B cell (primary cell): Measurements from ENCODE around the gene GRIK2. TPM values are rescaled to one million over a fixed set of nuclear protein-coding genes. Genes with fewer than 3 reads are reported as not detected.

Source experiments
- ATAC-seq: fragments of 200-7000 bp; cut with Tn5 transposase; one replicate; pipeline ENCODE4 v1.10.0; 2021; ENCODE audit warnings: low read depth, mild to moderate bottlenecking, moderate number of reproducible peaks, moderate library complexity
- CTCF ChIA-PET: fragments of 350-600 bp; sonication (Branson Sonifier 250); formaldehyde crosslinking; loops from one replicate; lab custom pipeline; 2021; ENCODE audit warnings: antibody characterized with exemption, inconsistent platforms; lab: Charles Lee
- POLR2A ChIA-PET: fragments of 350-600 bp; sonication (Branson Sonifier 250); formaldehyde crosslinking; loops from one replicate; lab custom pipeline; 2021; ENCODE audit warnings: antibody characterized with exemption; lab: Charles Lee
- DNase-seq: peaks from one replicate; pipeline ENCODE4 v3.0.0; 2013
- H2AFZ ChIP-seq: 2 replicates; pipeline ENCODE4 v1.6.1; 2012; ENCODE audit warnings: mild to moderate bottlenecking, low read depth, low read length; ENCODE audit not compliant: insufficient read depth, poor library complexity, severe bottlenecking
- H3K27ac ChIP-seq, 2 donors: 1 replicate in 1 of 2; 2 replicates in 1 of 2; pipeline ENCODE4 v1.5.1; 2012 to 2013; ENCODE audit warnings: low read length in 2 of 2, mild to moderate bottlenecking in 2 of 2, moderate library complexity in 1 of 2
- H3K27me3 ChIP-seq, 4 experiments: fragments of 200-600 bp in 1 of 4; sonication (generic) in 1 of 4; replicated peaks in 1 of 4; 1 replicate in 2 of 4; 2 replicates in 2 of 4; pipeline versions ENCODE4 v1.6.1 to v1.7.0; 2013 to 2016; ENCODE audit warnings: low read length in 3 of 4, mild to moderate bottlenecking in 2 of 4, mixed read lengths in 1 of 4, moderate library complexity in 1 of 4; ENCODE audit not compliant: insufficient read depth in 4 of 4, control insufficient read depth in 3 of 4; ENCODE audit errors: control extremely low read depth in 1 of 4
- H3K36me3 ChIP-seq, 2 experiments: replicated peaks in 1 of 2; 1 replicate in 1 of 2; 2 replicates in 1 of 2; pipeline versions ENCODE4 v1.6.1 to v1.7.1; 2013; ENCODE audit warnings: low read length in 1 of 2; ENCODE audit not compliant: insufficient read depth in 2 of 2, control insufficient read depth in 1 of 2; ENCODE audit errors: control extremely low read depth in 1 of 2, extremely low read depth in 1 of 2
- H3K4me1 ChIP-seq, 2 donors: fragments of 200-600 bp in 1 of 2; sonication (generic) in 1 of 2; 1 replicate in 1 of 2; 2 replicates in 1 of 2; pipeline versions ENCODE4 v1.5.1 to v1.6.1; 2013 to 2017; ENCODE audit warnings: low read length in 2 of 2; ENCODE audit not compliant: control insufficient read depth in 2 of 2, insufficient read depth in 2 of 2
- H3K4me2 ChIP-seq: replicated peaks from 2 replicates; pipeline ENCODE3; 2012; ENCODE audit warnings: mild to moderate bottlenecking, low read depth, low read length; ENCODE audit not compliant: poor library complexity, severe bottlenecking
- H3K4me3 ChIP-seq, 5 experiments: fragments of 200-600 bp in 1 of 5; sonication (generic) in 1 of 5; 1 replicate in 3 of 5; 2 replicates in 2 of 5; pipeline versions ENCODE4 v1.5.1 to v1.7.0; 2011 to 2016; ENCODE audit warnings: low read length in 4 of 5, mild to moderate bottlenecking in 4 of 5, low read depth in 2 of 5, control low read depth in 1 of 5, moderate library complexity in 1 of 5; ENCODE audit not compliant: insufficient read depth in 1 of 5; ENCODE audit errors: control extremely low read depth in 1 of 5, extremely low read depth in 1 of 5
- H3K79me2 ChIP-seq: fragments of 200-600 bp; sonication (generic); one replicate; pipeline ENCODE4 v1.6.0; 2016; ENCODE audit warnings: low read length; ENCODE audit not compliant: control insufficient read depth, insufficient read depth
- H3K9ac ChIP-seq: fragments of 200-600 bp; sonication (generic); 2 replicates; pipeline ENCODE4 v1.6.1; 2017; ENCODE audit warnings: mild to moderate bottlenecking, low read length, moderate library complexity
- H3K9me3 ChIP-seq, 3 donors: one replicate each; pipeline versions ENCODE4 v1.6.1 to v1.7.1; 2013; ENCODE audit warnings: low read length in 2 of 3; ENCODE audit not compliant: control insufficient read depth in 2 of 3, insufficient read depth in 1 of 3; ENCODE audit errors: control extremely low read depth in 1 of 3
- H4K20me1 ChIP-seq: 2 replicates; pipeline ENCODE4 v1.6.0; 2012; ENCODE audit warnings: mild to moderate bottlenecking, low read length; ENCODE audit not compliant: insufficient read depth, control insufficient read depth, poor library complexity, severe bottlenecking
- H3K27ac Mint-ChIP-seq: one replicate; pipeline ENCODE4 v1.8.0; 2021; ENCODE audit warnings: mixed read lengths
- H3K27me3 Mint-ChIP-seq: one replicate; pipeline ENCODE4 v1.8.0; 2021; ENCODE audit warnings: mixed read lengths
- H3K4me1 Mint-ChIP-seq: one replicate; pipeline ENCODE4 v1.8.0; 2021; ENCODE audit warnings: mixed read lengths
- H3K4me3 Mint-ChIP-seq: one replicate; pipeline ENCODE4 v1.8.0; 2021; ENCODE audit warnings: mixed read lengths
- H3K9me3 Mint-ChIP-seq: one replicate; pipeline ENCODE4 v1.8.0; 2022; ENCODE audit warnings: mixed read lengths; ENCODE audit not compliant: insufficient read depth
- CTCF ChIP-seq: fragments of 200-600 bp; IDR thresholded peaks from one replicate; pipeline ENCODE4 v1.8.0; 2022; ENCODE audit warnings: antibody characterized with exemption, mild to moderate bottlenecking
- EZH2 ChIP-seq: IDR thresholded peaks from 2 replicates; pipeline ENCODE4 v1.6.1; 2012; ENCODE audit warnings: borderline replicate concordance, low read depth, mild to moderate bottlenecking, moderate library complexity, low read length; ENCODE audit not compliant: insufficient read depth, poor library complexity, severe bottlenecking
- WGBS: methylation state at CpG from one replicate; pipeline ENCODE4 v1.1.5; 2013; ENCODE audit warnings: missing lambda C conversion rate; ENCODE audit not compliant: insufficient coverage; 5-methylcytosine and 5-hydroxymethylcytosine counted together
- intact Hi-C: fragments of 100-400 bp; cut with micrococcal nuclease; formaldehyde crosslinking; loops from one replicate; pipeline ENCODE4 v1.10.0; 2022
- polyA plus RNA-seq: library from polyadenylated mRNA; depleted of rRNA; stranded (reverse); fragments of >200 nt; gene quantifications from 2 replicates; pipeline ENCODE4 v1.2.3, GENCODE V29; 2012
- total RNA-seq, 2 donors: library from RNA; stranded (reverse); fragments of 120-200 nt in 1 of 2; gene quantifications; 1 replicate in 1 of 2; 2 replicates in 1 of 2; pipeline versions ENCODE4 v1.2.3 to v1.2.4, GENCODE V29; 2013 to 2022

The GRIK2 gene
- total and polyA plus RNA-seq, 2 donors (not counting 1 experiment from before 2014, with no cell fraction given): not detected

GRCh38 chr6:102064142-102064541 is 670.6 kb downstream of the GRIK2 start:
- H3K9ac ChIP-seq: no peak overlapping the region
- H3K4me3 Mint-ChIP-seq: no peak overlapping the region
- ATAC-seq (no peak), DNase-seq (no peak)
- H3K27ac ChIP-seq: no peak overlapping the region
- intact Hi-C loops: no loop called here
- no CpG with 5 or more reads among the region's 1 CpG for WGBS
- H3K27me3 ChIP-seq: no peaks in the 10 kb centered on the region
- no peaks in the 10 kb centered on the region for H3K4me1 Mint-ChIP-seq
- no peak overlapping the region for H2AFZ ChIP-seq
- H3K9me3 Mint-ChIP-seq: no peaks in the 10 kb centered on the region
- no peak overlapping the region for H3K27ac Mint-ChIP-seq
- H3K4me2 ChIP-seq: no peak overlapping the region
- H3K9me3 ChIP-seq: no peaks in the 10 kb centered on the region
- no peaks in the 10 kb centered on the region for H3K36me3 ChIP-seq
- no peaks in the 10 kb centered on the region for H3K4me1 ChIP-seq
- ChIA-PET CTCF (no interaction called here), POLR2A (no interaction called here)
- TF ChIP-seq EZH2 (no peak), CTCF (peak; percentile 23)
- H3K27me3 Mint-ChIP-seq: no peaks in the 10 kb centered on the region
- no peak overlapping the region for H3K4me3 ChIP-seq
- no peaks in the 10 kb centered on the region for H3K79me2 ChIP-seq
- H4K20me1 ChIP-seq: no peaks in the 10 kb centered on the region

GRCh38 chr6:102066301-102066700 is 672.8 kb downstream of the GRIK2 start:
- no peaks in the 10 kb centered on the region for H3K36me3 ChIP-seq
- H3K9me3 Mint-ChIP-seq: no peaks in the 10 kb centered on the region
- H3K27ac ChIP-seq: no peak overlapping the region
- WGBS: no CpG with 5 or more reads among the region's 1 CpG
- no peak overlapping the region for H3K4me2 ChIP-seq
- H3K27me3 ChIP-seq: no peaks in the 10 kb centered on the region
- no peak overlapping the region for H3K4me3 Mint-ChIP-seq
- no peaks in the 10 kb centered on the region for H3K4me1 ChIP-seq
- H3K9ac ChIP-seq: no peak overlapping the region
- H3K79me2 ChIP-seq: no peaks in the 10 kb centered on the region
- H2AFZ ChIP-seq: no peak overlapping the region
- DNase-seq (no peak), ATAC-seq (no peak)
- H4K20me1 ChIP-seq: no peaks in the 10 kb centered on the region
- intact Hi-C loops: no loop called here
- H3K27ac Mint-ChIP-seq: no peak overlapping the region
- ChIA-PET POLR2A (no interaction called here), CTCF (no interaction called here)
- H3K4me1 Mint-ChIP-seq: no peaks in the 10 kb centered on the region
- TF ChIP-seq EZH2 (no peak), CTCF (no peak)
- no peaks in the 10 kb centered on the region for H3K9me3 ChIP-seq
- no peak overlapping the region for H3K4me3 ChIP-seq
- H3K27me3 Mint-ChIP-seq: no peaks in the 10 kb centered on the region
